Femur (tissue), 1 donor: Measurements from ENCODE around the gene CDS2.

Experiments used
- DNase-seq: peaks from one replicate; pipeline ENCODE4 v3.0.0-alpha.2; 2017

CDS2 gene

DNA sequence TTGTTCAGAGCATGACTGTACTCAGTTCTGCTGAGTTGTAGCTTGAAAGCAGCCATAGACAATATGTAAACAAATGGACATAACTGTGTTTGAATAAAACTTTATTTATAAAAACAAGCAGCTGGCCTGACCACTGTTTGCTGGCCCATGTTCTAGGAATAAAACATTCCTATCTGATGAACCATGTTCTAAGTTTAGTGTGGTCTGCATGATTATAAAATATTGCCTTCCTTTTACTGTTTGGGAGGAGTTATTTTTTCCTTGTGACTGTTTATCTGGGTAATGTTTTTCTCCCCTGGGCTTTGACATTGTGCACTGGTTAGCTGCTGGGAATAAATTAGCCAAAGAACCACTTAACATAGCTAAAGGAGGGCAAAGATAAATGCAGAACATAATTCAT lies 55.1 kb downstream of the CDS2 start:
- DNase-seq = no peak

DNA sequence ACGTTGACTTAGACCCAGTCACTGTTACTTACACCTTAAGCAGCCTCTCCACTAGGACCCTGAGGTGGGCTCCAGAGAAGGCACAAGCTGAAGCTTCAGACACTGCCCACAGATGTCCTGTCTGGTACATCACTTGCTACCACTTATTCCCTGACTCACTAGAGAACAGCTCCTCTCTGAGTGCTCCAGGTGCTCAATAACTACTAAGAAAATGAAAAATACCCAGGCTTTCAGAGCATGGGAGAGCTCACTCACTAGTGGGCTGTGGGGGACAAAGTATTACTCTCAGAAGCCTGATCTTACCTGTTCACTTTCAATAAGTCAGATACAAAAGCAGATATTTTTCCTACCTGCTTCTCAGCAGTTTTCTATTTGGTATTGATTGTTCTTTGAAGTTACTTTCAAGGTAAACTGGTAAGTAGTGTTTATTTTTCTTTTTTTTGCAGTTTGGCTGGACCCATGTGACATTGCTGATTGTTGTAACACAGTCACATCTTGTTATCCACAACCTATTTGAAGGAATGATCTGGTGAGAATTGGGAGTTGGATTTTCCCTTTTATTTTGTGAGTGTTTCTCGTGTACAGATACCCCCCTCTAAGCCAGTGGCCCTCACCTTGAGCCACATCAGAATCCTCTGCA lies 55.9 kb downstream of the CDS2 start:
- no peak for DNase-seq

DNA sequence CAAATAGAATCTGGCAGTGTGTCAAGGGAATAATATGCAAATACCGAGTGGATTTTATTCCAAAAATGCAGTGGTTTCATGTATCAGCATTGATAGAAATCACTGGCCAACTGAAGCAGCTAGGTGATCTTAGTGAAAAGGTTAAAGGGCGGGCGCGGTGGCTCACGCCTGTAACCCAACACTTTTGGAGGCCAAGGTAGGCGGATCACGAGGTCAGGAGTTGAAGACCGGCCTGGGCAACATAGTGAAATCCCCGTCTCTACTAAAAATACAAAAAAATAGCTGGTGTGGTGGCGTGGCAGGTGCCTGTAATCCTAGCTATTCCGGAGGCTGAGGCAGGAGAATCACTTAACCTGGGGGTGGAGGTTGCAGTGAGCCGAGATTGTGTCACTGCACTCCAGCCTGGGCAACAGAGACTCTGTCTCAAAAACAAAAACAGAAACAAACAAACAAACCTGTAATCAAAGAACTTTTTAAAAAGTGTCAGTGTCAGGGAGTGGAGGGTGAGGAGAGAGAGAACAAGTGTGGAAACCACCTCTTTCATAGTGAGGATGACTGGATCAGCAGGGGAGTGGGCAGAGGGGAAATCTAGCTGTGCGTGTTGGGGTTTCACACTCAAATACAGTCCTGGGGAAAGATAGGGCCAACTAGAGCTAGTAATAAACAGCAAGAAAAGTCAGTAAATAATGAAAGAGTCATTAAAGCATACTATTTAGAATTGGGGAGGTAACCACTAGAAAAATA lies 57.1 kb downstream of the CDS2 start:
- no peak for DNase-seq

DNA sequence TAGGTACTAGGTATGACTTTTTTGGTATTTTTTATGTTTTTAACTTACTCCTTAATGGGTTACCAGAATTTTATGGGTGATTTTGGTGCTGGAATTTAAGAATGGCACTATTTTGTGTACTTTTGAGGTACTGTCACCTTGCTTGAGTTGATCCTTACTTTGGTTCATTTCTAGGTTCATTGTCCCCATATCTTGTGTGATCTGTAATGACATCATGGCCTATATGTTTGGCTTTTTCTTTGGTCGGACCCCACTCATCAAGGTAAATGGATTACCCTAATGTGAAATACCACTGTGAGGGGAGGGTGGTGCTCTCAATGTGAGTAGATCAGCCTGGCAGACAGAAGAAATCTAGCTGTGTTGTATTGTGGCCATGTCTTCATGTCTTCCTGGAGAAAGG lies 57.9 kb downstream of the CDS2 start:
- no peak for DNase-seq

DNA sequence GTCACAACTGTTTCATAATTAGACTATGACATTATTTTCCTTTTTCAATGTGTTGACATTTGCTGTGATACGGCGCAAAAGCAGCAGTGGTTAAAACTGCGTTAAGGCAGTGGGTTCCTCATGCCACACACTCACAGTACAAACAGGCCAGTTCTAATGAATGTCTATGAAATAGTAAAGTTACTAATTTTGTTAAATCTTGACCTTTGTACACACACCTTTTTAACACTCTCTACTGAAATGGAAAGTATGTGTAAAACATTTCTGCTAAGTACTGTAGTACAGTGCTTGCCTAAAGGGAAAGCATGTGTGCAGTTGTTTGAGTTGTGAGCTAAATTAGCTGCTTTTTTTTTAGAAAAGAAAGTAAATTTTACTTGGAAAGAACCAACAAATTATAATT lies 60.3 kb downstream of the CDS2 start:
- DNase-seq = no peak

DNA sequence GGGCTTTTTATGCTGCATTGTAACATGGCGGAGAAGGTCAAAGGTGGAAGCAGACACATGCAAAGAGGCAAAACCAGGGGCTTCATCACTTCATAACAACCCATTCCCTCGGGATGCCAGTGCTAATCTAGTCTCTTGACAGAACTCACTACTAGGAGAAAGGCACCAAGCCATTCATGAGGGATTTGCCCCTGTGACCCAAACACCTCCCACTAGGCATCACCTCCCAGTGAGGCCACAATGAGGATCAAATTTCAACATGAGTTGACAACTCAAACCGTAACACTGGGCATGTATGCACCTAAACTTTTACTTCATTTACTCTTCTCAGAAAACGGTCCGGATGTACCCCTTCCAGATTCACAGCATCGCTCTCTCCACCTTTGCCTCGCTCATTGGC lies 61.9 kb downstream of the CDS2 start:
- no peak for DNase-seq

DNA sequence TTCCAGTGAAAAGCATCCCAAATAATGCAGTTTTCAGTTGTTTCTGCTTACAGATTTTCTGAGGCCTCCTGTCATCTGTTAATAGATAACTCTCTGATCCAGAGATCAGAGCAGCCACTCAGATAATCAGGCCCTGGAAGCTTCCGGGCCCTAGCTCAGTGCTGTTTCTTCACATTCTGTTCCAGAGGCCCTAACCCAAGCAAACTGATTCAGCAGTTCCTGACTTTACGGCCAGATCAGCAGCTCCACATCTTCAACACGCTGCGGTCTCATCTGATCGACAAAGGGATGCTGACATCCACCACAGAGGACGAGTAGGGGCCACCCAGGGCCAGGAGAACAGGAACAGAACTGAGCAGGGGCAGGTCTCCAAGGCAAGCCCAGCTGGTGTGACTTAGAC lies 63.1 kb downstream of the CDS2 start:
- DNase-seq = no peak

DNA sequence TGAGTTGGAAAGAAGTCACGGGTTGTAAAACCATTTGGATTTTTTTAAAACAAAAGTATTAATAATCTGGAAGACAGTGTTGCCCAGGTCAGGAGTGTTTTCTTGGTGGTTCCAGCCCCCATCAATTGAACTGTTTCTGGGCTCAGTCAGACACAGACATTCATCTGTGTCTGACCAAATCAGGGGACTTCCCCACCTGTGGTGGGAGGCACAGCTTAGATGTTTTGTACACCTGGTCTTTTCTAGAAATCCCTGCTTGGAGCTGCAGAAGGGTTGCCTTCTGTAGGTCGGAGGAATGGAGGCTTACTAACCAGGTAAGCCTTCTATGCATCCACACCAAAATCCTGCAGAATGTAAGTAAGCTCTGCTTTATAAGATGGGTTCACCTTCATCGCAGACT lies 63.6 kb downstream of the CDS2 start:
- DNase-seq = no peak

DNA sequence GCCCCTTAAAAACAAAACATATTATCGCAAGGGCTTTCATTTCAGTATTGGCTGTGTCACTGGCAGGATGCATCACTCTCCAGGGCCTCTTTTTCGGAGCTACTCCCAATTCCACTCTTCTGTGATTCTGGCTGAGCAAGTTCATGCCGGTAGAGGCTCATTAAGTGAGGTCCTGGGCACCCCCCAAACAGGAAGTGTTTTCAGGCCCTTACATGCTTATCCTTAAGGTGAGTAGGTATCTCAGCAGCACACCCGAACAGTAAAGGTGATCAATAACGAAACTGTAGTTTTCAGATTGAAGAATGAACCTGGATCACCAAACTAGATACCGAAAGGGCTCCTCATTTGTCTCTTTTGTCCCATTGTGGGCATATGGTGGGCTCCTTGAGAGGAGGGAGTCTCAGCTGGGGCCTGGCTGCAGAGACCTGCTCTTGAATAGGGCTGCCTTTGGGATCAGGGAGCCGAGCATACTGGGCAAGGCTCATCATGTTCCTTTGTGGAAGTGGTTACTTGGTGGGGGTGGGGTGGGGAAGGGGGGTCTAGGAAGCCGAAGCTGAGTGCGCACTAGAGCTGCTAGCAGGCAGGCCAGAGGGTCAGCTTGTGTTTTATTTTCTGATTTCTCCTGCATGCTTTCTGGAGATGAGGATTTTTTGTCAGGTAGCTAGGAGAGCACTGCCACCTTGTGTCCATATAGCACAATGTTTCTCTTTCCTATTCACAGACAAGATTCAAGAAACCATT lies 65.2 kb downstream of the CDS2 start:
- DNase-seq = peak; percentile 62

DNA sequence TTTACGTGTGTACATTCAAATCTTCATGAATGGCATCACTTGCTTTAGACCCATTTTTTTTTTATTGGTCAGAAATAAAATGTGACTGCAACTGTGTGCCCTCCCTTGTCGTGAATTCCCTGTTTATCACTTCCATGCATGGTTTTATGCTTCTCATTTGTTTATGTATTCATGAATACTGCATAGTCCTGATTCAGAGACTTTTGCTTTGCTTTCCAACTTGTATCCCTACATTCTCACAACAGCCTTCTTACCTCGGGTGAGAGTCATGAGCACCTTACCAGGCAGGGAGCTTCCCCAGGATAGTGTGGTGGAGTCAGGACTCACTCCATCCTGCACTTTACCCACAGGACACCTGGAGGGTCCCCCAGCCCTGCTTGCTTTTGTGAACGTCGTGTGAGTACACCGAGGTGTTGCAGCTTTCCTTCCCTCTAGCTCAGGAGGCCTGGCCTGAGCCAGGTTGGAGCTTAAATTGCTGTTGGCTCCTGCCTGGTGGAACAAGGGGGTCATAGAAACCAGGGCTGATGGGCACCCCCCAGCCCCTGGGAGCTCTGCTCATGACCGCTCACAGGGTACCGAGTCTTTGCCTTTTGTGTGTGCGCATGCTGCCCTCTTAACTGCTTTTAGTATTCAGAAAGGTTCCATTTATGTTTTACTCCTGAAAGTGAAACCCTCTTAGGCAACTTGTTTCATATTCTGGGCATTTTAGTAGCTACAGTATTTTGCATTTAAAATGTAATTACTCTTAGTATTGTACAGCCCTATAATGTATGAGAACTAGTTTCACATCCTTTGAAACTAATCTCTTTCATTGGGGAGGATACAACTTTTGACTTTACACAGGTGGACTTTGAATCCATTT lies 66.0 kb downstream of the CDS2 start:
- no peak for DNase-seq

DNA sequence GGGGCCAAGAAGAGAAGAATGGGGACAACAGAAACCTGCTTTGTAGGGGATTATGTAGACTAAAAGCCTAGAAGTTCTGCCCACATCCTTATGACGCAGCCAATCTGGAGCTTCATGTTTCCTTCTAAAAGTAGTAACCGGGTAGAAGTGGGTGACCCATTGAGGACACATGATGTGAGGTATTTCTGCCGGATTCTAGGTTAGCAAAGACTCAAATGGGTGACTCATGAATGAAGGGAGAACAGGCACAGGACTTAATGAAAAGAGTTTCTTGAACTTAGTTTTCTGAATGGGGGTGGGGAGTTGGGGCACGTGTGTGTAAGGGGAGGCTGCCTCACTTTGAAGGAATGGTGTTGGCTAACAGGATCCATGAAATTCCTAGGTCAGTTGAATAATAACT lies 68.8 kb downstream of the CDS2 start:
- no peak for DNase-seq

DNA sequence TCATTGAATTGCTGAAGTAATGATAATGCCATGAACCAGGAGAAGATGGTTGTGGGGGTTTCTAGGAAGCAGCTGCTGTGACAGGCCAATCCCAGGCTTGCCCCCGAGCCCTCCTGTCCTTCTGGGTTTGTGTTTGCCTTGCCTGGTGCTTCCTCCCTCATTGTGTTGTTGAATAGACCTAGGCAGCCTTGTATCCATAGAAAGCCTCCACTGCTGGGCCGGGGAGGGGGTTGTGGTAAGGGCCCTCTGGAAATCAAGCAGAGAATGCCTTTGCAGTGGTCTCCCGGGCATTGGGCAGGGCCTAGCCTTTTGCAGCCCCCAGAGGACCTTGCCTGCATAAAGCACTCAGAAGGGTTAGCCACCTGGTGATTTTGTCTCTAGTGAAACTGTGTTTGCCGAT lies 69.3 kb downstream of the CDS2 start:
- DNase-seq = no peak

DNA sequence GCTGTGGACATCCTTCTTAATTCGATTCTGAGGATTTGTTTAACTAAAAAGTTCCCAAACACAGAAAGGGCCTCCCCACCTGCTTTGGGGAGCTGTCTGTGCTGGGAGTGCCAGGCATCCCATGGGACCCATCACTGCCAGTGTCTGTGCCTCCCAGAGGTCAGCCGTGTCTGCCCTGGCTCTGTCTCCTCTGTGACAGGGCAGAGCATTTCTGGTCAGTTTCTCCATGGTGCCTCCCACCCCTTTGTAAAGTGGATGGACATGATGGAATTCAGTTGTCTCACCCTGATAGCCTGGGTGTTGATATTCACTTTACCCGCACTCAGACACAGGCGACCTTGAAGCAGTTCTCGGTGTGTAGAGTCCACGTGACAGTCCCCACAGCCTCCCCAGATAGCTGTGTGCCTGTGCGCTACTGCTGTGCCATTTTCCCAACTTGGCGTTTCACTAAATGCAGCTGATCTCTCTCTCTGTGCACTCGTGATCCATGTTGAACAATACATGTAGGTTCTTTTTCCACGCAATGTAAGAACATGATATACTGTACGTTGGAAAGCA lies 70.5 kb downstream of the CDS2 start:
- DNase-seq = no peak

DNA sequence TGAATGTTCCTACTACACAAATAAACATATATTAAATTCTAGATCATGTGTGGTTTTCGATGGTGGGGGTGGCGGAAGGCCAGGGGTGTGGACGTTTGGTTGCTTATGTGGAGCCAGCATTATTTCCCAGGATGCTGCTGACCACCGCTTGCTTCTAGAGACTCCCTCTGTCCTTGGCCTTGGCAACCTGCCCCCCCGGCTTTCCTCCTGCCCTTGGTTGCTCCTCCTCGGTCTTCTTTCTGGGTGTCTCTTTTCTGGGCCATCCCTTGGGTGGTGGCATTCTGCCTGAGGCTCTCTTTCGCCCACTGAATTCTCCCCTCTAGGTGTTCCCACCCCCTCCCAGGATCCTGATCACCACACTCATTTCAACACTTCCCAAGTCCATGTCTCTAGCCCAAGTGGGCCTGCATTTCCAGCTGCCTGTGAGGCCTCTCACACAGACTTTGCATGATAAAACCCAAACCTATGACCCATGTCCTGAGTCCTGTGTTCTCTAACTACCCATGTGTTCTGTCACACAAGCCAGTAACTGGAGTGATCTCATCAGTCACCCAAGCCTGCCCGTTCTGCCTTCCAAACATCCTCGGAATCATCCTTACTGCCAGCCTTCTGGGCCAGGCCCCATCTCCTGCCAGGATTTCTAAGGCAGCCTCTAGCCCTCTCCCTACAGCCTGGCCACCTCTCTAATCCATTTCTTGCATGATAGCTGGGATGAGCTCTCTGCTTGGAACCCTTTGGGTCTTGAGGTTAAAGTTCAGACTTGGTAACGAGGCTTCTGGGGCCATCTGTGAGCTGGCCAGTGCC lies 71.2 kb downstream of the CDS2 start:
- no peak for DNase-seq

DNA sequence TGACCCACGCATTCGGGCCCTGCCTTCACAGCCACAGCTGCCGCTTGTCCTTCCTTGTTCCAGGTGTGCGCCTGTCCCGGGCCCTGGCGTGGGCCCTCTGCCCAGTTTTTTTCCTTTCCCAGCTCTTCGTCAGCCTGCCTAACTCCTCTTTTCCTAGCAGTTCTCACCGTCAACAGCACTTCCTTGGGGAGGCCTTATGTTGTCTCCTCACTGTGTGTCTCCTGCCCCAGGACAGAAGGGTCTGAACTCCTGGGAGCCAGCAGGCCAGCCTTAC lies 71.8 kb downstream of the CDS2 start:
- DNase-seq = no peak

DNA sequence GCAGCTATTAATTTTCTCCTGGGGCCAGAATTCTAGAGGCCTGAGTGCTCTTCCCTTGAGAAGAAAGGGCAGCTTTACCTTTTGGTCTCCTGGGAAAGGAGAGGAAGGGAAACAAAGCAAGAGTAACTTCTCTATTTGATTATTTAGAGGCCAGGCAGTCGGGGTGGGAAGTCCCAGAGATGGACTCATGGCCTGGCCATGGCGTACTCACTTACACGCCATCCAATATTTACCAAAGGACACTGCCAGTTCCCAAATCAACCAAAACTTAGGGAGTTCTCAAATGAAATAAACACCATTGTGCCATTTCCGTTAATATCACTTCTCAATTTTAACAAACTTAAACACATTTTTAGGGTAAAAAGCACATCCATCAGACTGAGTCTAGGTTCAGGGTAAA lies 76.6 kb downstream of the CDS2 start:
- no peak for DNase-seq

DNA sequence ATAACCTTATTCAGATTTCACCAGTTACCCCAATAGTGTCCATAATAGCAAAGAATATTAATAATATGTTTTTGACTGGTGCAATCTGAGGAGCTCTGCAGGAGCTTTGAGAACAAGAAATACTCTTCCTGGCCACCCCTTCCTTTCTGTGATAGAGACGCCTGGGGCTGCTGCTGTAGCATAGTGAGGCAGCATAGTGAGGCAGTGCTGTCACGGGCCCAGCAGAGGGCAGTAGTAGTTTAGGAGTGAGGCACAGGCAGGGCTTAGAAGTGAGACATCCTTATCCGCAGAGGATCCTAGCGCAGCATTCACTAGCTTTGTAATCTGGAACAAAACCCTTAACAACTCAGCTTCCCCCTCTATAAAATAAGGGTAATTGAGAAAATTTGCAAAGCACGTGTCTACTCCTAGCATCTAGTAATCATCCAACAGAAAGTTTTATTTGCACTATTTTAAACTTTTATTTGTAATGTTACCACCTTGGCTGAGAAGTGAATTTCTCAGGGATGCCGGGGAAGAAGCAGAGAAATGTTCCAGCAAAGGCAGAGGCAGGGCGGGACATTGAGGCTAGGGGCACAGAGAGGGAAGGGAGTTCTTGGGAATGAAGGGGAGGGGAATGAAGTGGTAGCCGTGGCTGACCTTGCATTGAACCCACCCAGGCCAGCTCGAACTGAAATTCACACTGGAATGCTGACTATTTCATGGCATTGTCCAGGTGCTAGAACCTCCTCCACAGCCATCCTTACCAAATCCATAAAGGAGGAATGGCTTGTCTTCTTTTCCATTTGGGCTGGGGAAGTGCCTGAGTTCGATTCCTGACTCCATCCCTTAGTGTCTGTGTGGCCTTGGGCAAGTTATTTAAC lies 78.8 kb downstream of the CDS2 start:
- DNase-seq = peak; percentile 82

DNA sequence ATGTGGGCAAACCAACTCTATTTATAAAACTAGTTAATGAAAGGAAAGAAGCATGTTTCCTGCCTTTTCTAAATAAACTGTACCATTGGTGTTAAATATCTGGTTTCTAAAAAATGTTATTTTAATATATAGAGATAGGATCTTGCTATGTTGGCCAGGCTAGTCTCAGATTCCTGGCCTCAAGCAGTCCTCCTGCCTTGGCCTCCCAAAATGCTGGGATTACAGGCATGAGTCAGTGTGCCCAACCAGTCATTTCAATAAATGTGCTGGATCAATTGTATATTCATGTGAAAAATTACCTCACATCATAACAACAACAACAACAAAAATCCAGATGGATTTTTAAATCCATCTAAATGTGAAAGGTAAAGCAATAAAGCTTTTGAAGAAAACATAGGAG lies 80.3 kb downstream of the CDS2 start:
- no peak for DNase-seq

DNA sequence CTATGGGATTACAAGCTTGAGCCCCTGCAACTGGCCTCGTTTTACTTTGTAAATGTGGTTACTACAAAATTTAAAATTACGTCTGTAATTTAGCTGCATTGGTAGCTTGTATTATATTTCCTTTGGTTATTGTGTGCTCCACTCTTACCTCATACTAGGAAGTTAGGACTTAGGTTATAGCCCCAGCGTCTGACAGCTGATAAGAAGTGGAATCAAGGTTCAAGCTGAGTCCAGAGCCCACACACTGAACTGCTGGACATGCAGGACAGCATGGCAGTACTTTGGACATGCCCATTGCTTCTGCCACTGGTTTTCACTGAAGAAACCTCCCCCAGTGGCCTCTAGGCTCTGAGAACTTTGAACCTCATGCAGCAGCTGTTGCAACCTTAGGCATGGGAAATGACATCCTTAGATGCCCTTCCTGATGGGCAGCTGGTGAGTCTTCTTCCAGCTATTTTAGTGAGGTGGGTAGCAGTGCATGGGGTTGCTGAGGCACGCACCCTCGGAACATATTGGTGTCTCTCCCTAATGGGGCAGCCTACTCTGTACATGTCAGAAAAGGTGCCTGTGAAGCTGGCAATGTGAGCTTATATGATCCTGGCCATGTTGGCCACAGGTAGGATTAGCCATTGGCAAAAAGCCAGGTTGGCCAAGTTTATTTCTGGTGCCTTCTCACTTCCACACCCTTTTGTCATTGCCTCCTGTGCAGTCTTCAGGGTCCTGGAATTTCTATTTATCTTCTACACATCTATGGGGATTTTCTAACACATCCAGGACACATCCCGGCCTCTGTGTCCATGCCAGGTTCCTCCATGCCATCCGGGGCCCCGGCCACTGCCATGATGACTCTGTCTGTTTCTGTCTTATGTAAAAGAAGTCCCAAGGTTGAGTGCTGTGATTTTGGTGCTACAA lies 85.3 kb downstream of the CDS2 start:
- DNase-seq = no peak

DNA sequence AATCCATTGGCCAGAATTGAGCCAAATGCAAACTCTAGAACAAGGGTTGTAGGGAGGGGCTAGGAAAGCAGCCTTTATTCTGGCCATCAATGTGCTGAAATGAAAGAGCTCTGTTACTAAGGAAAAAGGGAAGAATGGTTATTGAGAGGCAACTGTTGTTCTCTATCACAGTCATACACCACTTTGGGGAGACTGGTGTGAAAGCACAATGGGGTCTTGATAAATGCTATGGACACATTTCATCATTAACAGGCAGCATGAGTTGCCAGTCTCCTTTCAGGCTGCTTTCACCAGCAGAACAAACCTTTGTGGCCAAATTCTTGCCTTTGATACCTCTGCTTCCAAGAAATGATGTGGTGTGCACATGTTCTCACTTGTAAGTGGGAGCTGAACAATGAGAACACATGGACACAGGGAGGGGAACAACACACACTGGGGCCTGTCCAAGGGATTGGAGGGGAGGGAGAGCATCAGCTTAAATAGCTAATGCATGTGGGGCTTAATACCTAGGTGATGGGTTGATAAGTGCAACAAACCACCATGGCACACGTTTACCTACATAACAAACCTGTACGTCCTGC lies 86.2 kb downstream of the CDS2 start:
- no peak for DNase-seq
